Measurements from ENCODE around the gene FGD5. TPM values are rescaled to one million over a fixed set of nuclear protein-coding genes. Genes with fewer than 3 reads are reported as not detected.

Gene FGD5
- total RNA-seq, 3 donors from 2014 or later (not counting 1 experiment from before 2014, with no cell fraction given), result not detected

- no peak for TF ChIP-seq CTCF (IDR thresholded peaks at IDR 0.05)
- Histone ChIP-seq H3K27ac (ENCODE audit: low read length) (no peak overlapping the region), H3K4me1 (ENCODE audit: control insufficient read depth, insufficient read depth, low read length) (no peaks in the 10 kb centered on the region), H3K27me3 (ENCODE audit: control insufficient read depth, insufficient read depth, low read length) (no peaks in the 10 kb centered on the region), H3K36me3 (ENCODE audit: control insufficient read depth, insufficient read depth, low read length) (no peaks in the 10 kb centered on the region), H3K9me3 (ENCODE audit: control insufficient read depth, insufficient read depth, low read length) (no peaks in the 10 kb centered on the region), H3K4me3 (ENCODE audit: low read length) (no peak overlapping the region)
- Mint-ChIP-seq H3K36me3 (no peaks in the 10 kb centered on the region), H3K4me3 (no peak overlapping the region), H3K4me1 (no peaks in the 10 kb centered on the region), H3K27me3 (ENCODE audit: low read depth in 2 of 2) (peaks cover 0 to 5% of the 10 kb centered on the region in 2 donors), H3K9me3 (no peaks in the 10 kb centered on the region), H3K27ac (no peak overlapping the region)
- intact Hi-C loops (cut with micrococcal nuclease), result no loop called here
- WGBS (ENCODE audit: insufficient coverage), result 86% methylated on average over 5 of the region's 5 CpGs
- DNase-seq (no peak), ATAC-seq (no peak)
Observed at GRCh38 chr3:14866627-14867026, 47.9 kb downstream of the FGD5 start.

- no peaks in the 10 kb centered on the region for H3K9me3 ChIP-seq (ENCODE audit: control insufficient read depth, insufficient read depth, low read length)
- DNase-seq (no peak), ATAC-seq (no peak)
- Mint-ChIP-seq H3K36me3 (no peaks in the 10 kb centered on the region), H3K9me3 (no peaks in the 10 kb centered on the region), H3K4me1 (no peaks in the 10 kb centered on the region), H3K4me3 (no peak overlapping the region), H3K27me3 (ENCODE audit: low read depth in 2 of 2) (peaks cover 0 to 5% of the 10 kb centered on the region in 2 donors), H3K27ac (no peak overlapping the region)
- no peaks in the 10 kb centered on the region for H3K36me3 ChIP-seq (ENCODE audit: control insufficient read depth, insufficient read depth, low read length)
- no peaks in the 10 kb centered on the region for H3K27me3 ChIP-seq (ENCODE audit: control insufficient read depth, insufficient read depth, low read length)
- intact Hi-C loops (cut with micrococcal nuclease), result no loop called here
- H3K4me3 ChIP-seq (ENCODE audit: low read length), result no peak overlapping the region
- 91% methylated on average over 11 of the region's 11 CpGs for WGBS (ENCODE audit: insufficient coverage)
- no peak overlapping the region for H3K27ac ChIP-seq (ENCODE audit: low read length)
- no peaks in the 10 kb centered on the region for H3K4me1 ChIP-seq (ENCODE audit: control insufficient read depth, insufficient read depth, low read length)
- no peak for TF ChIP-seq CTCF (IDR thresholded peaks at IDR 0.05)
Observed at GRCh38 chr3:14867936-14868570, 49.3 kb downstream of the FGD5 start.

GRCh38 chr3:14869917-14870782 is 51.4 kb downstream of the FGD5 start:
- intact Hi-C loops (cut with micrococcal nuclease), result no loop called here
- no peak for DNase-seq
- H3K27me3 Mint-ChIP-seq (ENCODE audit: low read depth in 2 of 2), result peaks cover 0 to 8% of the 10 kb centered on the region in 2 donors
- H3K9me3 ChIP-seq (ENCODE audit: control insufficient read depth, insufficient read depth, low read length), result no peaks in the 10 kb centered on the region
- H3K36me3 ChIP-seq (ENCODE audit: control insufficient read depth, insufficient read depth, low read length), result no peaks in the 10 kb centered on the region
- no peak for TF ChIP-seq CTCF (IDR thresholded peaks at IDR 0.05)
- H3K4me3 ChIP-seq (ENCODE audit: low read length), result no peak overlapping the region
- no peaks in the 10 kb centered on the region for H3K4me1 Mint-ChIP-seq
- H3K36me3 Mint-ChIP-seq, result no peaks in the 10 kb centered on the region
- no peak overlapping the region for H3K27ac Mint-ChIP-seq
- H3K4me3 Mint-ChIP-seq, result no peak overlapping the region
- H3K4me1 ChIP-seq (ENCODE audit: control insufficient read depth, insufficient read depth, low read length), result no peaks in the 10 kb centered on the region
- ATAC-seq, result no peak
- no peaks in the 10 kb centered on the region for H3K27me3 ChIP-seq (ENCODE audit: control insufficient read depth, insufficient read depth, low read length)
- H3K27ac ChIP-seq (ENCODE audit: low read length), result no peak overlapping the region
- 78% methylated on average over 16 of the region's 17 CpGs for WGBS (ENCODE audit: insufficient coverage)
- no peaks in the 10 kb centered on the region for H3K9me3 Mint-ChIP-seq

Data from natural killer cell (primary cell).